ENCODE measurements around the gene TRAFD1. TPM values are rescaled to one million over a fixed set of nuclear protein-coding genes. Genes with fewer than 3 reads are reported as not detected.

TRAFD1 gene
- total and polyA plus RNA-seq, 2 experiments from 2014 or later = 17.4 to 30.4 TPM

GRCh38 chr12:112164011-112164660 lies 38.8 kb downstream of the TRAFD1 start (continued):
- TF ChIP-seq STAT1 (IDR thresholded peaks at IDR 0.05; ENCODE audit: unreplicated experiment) (no peak), CTCF (conservative IDR thresholded peaks at IDR 0.05; ENCODE audit: low read depth in 2 of 2) (no peak), ETS1 (IDR thresholded peaks at IDR 0.05) (no peak), ZNF114 (CRISPR knock-in tag; IDR thresholded peaks at IDR 0.05) (no peak)

- no peak overlapping the region for H3K27ac Mint-ChIP-seq
- Histone ChIP-seq H3K27me3 (ENCODE audit: insufficient read depth) (no peaks in the 10 kb centered on the region), H3K4me2 (no peak overlapping the region), H3K9me2 (ENCODE audit: insufficient read depth) (no peaks in the 10 kb centered on the region), H3K4me1 (ENCODE audit: insufficient read depth) (no peaks in the 10 kb centered on the region), H3K27ac (ENCODE audit: low read depth) (no peak overlapping the region), H4K20me1 (replicated peaks; ENCODE audit: insufficient read depth) (no peaks in the 10 kb centered on the region), H2AFZ (no peak overlapping the region), H3K4me3 (no peak overlapping the region), H3K79me2 (replicated peaks; ENCODE audit: insufficient read depth) (no peaks in the 10 kb centered on the region), H3K36me3 (ENCODE audit: insufficient read depth) (no peaks in the 10 kb centered on the region), H3F3A (replicated peaks; ENCODE audit: low read depth) (no peaks in the 10 kb centered on the region)
- H3K4me3 Mint-ChIP-seq = no peak overlapping the region
- DNase-seq (ENCODE audit: low spot score) = no peak
- ATAC-seq = no peak
- H3K9me3 Mint-ChIP-seq = no peaks in the 10 kb centered on the region
- H3K27me3 Mint-ChIP-seq (ENCODE audit: insufficient read depth, low read depth, poor library complexity) = peaks cover 18% of the 10 kb centered on the region
- peaks cover 3% of the 10 kb centered on the region; the same call in 1 of the 3 replicates for H3K4me1 Mint-ChIP-seq
- H3K36me3 Mint-ChIP-seq (ENCODE audit: low read depth) = peaks cover 31% of the 10 kb centered on the region
- TF ChIP-seq, protein P1, sequence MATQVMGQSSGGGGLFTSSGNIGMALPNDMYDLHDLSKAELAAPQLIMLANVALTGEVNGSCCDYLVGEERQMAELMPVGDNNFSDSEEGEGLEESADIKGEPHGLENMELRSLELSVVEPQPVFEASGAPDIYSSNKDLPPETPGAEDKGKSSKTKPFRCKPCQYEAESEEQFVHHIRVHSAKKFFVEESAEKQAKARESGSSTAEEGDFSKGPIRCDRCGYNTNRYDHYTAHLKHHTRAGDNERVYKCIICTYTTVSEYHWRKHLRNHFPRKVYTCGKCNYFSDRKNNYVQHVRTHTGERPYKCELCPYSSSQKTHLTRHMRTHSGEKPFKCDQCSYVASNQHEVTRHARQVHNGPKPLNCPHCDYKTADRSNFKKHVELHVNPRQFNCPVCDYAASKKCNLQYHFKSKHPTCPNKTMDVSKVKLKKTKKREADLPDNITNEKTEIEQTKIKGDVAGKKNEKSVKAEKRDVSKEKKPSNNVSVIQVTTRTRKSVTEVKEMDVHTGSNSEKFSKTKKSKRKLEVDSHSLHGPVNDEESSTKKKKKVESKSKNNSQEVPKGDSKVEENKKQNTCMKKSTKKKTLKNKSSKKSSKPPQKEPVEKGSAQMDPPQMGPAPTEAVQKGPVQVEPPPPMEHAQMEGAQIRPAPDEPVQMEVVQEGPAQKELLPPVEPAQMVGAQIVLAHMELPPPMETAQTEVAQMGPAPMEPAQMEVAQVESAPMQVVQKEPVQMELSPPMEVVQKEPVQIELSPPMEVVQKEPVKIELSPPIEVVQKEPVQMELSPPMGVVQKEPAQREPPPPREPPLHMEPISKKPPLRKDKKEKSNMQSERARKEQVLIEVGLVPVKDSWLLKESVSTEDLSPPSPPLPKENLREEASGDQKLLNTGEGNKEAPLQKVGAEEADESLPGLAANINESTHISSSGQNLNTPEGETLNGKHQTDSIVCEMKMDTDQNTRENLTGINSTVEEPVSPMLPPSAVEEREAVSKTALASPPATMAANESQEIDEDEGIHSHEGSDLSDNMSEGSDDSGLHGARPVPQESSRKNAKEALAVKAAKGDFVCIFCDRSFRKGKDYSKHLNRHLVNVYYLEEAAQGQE (IDR thresholded peaks at IDR 0.05; ENCODE audit: unreplicated experiment) = no peak
- TF ChIP-seq, protein P2, sequence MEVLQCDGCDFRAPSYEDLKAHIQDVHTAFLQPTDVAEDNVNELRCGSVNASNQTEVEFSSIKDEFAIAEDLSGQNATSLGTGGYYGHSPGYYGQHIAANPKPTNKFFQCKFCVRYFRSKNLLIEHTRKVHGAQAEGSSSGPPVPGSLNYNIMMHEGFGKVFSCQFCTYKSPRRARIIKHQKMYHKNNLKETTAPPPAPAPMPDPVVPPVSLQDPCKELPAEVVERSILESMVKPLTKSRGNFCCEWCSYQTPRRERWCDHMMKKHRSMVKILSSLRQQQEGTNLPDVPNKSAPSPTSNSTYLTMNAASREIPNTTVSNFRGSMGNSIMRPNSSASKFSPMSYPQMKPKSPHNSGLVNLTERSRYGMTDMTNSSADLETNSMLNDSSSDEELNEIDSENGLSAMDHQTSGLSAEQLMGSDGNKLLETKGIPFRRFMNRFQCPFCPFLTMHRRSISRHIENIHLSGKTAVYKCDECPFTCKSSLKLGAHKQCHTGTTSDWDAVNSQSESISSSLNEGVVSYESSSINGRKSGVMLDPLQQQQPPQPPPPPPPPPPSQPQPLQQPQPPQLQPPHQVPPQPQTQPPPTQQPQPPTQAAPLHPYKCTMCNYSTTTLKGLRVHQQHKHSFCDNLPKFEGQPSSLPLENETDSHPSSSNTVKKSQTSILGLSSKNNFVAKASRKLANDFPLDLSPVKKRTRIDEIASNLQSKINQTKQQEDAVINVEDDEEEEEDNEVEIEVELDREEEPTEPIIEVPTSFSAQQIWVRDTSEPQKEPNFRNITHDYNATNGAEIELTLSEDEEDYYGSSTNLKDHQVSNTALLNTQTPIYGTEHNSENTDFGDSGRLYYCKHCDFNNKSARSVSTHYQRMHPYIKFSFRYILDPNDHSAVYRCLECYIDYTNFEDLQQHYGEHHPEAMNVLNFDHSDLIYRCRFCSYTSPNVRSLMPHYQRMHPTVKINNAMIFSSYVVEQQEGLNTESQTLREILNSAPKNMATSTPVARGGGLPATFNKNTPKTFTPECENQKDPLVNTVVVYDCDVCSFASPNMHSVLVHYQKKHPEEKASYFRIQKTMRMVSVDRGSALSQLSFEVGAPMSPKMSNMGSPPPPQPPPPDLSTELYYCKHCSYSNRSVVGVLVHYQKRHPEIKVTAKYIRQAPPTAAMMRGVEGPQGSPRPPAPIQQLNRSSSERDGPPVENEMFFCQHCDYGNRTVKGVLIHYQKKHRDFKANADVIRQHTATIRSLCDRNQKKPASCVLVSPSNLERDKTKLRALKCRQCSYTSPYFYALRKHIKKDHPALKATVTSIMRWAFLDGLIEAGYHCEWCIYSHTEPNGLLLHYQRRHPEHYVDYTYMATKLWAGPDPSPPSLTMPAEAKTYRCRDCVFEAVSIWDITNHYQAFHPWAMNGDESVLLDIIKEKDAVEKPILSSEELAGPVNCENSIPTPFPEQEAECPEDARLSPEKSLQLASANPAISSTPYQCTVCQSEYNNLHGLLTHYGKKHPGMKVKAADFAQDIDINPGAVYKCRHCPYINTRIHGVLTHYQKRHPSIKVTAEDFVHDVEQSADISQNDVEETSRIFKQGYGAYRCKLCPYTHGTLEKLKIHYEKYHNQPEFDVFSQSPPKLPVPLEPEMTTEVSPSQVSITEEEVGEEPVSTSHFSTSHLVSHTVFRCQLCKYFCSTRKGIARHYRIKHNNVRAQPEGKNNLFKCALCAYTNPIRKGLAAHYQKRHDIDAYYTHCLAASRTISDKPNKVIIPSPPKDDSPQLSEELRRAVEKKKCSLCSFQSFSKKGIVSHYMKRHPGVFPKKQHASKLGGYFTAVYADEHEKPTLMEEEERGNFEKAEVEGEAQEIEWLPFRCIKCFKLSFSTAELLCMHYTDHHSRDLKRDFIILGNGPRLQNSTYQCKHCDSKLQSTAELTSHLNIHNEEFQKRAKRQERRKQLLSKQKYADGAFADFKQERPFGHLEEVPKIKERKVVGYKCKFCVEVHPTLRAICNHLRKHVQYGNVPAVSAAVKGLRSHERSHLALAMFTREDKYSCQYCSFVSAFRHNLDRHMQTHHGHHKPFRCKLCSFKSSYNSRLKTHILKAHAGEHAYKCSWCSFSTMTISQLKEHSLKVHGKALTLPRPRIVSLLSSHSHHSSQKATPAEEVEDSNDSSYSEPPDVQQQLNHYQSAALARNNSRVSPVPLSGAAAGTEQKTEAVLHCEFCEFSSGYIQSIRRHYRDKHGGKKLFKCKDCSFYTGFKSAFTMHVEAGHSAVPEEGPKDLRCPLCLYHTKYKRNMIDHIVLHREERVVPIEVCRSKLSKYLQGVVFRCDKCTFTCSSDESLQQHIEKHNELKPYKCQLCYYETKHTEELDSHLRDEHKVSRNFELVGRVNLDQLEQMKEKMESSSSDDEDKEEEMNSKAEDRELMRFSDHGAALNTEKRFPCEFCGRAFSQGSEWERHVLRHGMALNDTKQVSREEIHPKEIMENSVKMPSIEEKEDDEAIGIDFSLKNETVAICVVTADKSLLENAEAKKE (CRISPR knock-in tag; IDR thresholded peaks at IDR 0.05) = no peak
- TF ChIP-seq CREB1 (CRISPR knock-in tag; IDR thresholded peaks at IDR 0.05; ENCODE audit: low read depth) (no peak), EZH2 (IDR thresholded peaks at IDR 0.05; ENCODE audit: low read depth, unreplicated experiment) (no peak), EZH2phosphoT487 (IDR thresholded peaks at IDR 0.05; ENCODE audit: unreplicated experiment) (no peak), CTCF (conservative IDR thresholded peaks at IDR 0.05; ENCODE audit: low read depth in 2 of 2) (no peak)
Observed at GRCh38 chr12:112165624-112166023, 40.3 kb downstream of the TRAFD1 start.
